Stimulated activated naive B cell treated with anti-CD40 and anti-IgM and Interleukin-4, amounts not matched to agents 10 μg/mL and 1 μg/mL and 100 μg/mL, for 72 hours (primary cell): Measurements from ENCODE around the gene SLC6A6.

ENCODE experiments used
- ATAC-seq, 2 donors: fragments of 150-1000 bp; cut with Tn5 transposase; replicated peaks; 2 replicates each; pipeline ENCODE4 v1.10.0; 2021; ENCODE audit warnings: moderate library complexity in 1 of 2
- DNase-seq: peaks from one replicate; pipeline ENCODE4 v3.0.0; 2021
- H3K27ac Mint-ChIP-seq: one replicate; pipeline ENCODE4 v1.8.0; 2022; ENCODE audit warnings: mild to moderate bottlenecking, mixed read lengths
- H3K27me3 Mint-ChIP-seq, 2 donors: one replicate each; pipeline ENCODE4 v1.8.0; 2022; ENCODE audit warnings: mixed read lengths in 2 of 2
- H3K36me3 Mint-ChIP-seq, 2 donors: one replicate each; pipeline ENCODE4 v1.8.0; 2022; ENCODE audit warnings: mixed read lengths in 2 of 2, mild to moderate bottlenecking in 1 of 2
- H3K4me1 Mint-ChIP-seq, 2 donors: one replicate each; pipeline ENCODE4 v1.8.0; 2022; ENCODE audit warnings: mixed read lengths in 2 of 2, mild to moderate bottlenecking in 1 of 2
- H3K4me3 Mint-ChIP-seq, 2 donors: one replicate each; pipeline ENCODE4 v1.8.0; 2022; ENCODE audit warnings: mild to moderate bottlenecking in 2 of 2, mixed read lengths in 2 of 2, moderate library complexity in 1 of 2
- H3K9me3 Mint-ChIP-seq, 2 donors: one replicate each; pipeline ENCODE4 v1.8.0; 2022; ENCODE audit warnings: mixed read lengths in 2 of 2, mild to moderate bottlenecking in 1 of 2

Gene SLC6A6

GRCh38 chr3:14459787-14460186, 57.4 kb downstream of the SLC6A6 start:
- no peak for DNase-seq
- peaks cover 44 to 68% of the 10 kb centered on the region in 2 donors for H3K36me3 Mint-ChIP-seq

GRCh38 chr3:14460342-14461005, 58.1 kb downstream of the SLC6A6 start:
- no peak for ATAC-seq
- Mint-ChIP-seq H3K9me3 (no peaks in the 10 kb centered on the region), H3K27me3 (no peaks in the 10 kb centered on the region), H3K27ac (no peak overlapping the region), H3K36me3 (peaks cover 37 to 61% of the 10 kb centered on the region in 2 donors), H3K4me1 (peaks cover 18 to 24% of the 10 kb centered on the region in 2 donors), H3K4me3 (no peak overlapping the region)
- DNase-seq, result no peak

More at GRCh38 chr3:14459787-14460186, 57.4 kb downstream of the SLC6A6 start:
- no peak overlapping the region for H3K27ac Mint-ChIP-seq
- no peak for ATAC-seq
- peaks cover 19 to 25% of the 10 kb centered on the region in 2 donors for H3K4me1 Mint-ChIP-seq
- no peaks in the 10 kb centered on the region for H3K9me3 Mint-ChIP-seq
- H3K4me3 Mint-ChIP-seq, result no peak overlapping the region
- H3K27me3 Mint-ChIP-seq, result no peaks in the 10 kb centered on the region

- H3K4me3 Mint-ChIP-seq, result no peak overlapping the region
- H3K27ac Mint-ChIP-seq, result no peak overlapping the region
- no peaks in the 10 kb centered on the region for H3K27me3 Mint-ChIP-seq
- ATAC-seq (no peak), DNase-seq (no peak)
- peaks cover 37 to 56% of the 10 kb centered on the region in 2 donors for H3K36me3 Mint-ChIP-seq
- peaks cover 18 to 24% of the 10 kb centered on the region in 2 donors for H3K4me1 Mint-ChIP-seq
- H3K9me3 Mint-ChIP-seq, result no peaks in the 10 kb centered on the region
These were observed 58.8 kb downstream of the SLC6A6 start for GRCh38 chr3:14461006-14461747.

GRCh38 chr3:14461748-14462324, 59.4 kb downstream of the SLC6A6 start:
- H3K27ac Mint-ChIP-seq, result peak overlapping the region; percentile 76
- DNase-seq (peak; percentile 7), ATAC-seq (peak; percentile 68 to 75)

GRCh38 chr3:14462738-14463137, 60.3 kb downstream of the SLC6A6 start:
- H3K27ac Mint-ChIP-seq, result peak overlapping the region; percentile 69

More at GRCh38 chr3:14461748-14462324, 59.4 kb downstream of the SLC6A6 start:
- H3K36me3 Mint-ChIP-seq, result peaks cover 40 to 55% of the 10 kb centered on the region in 2 donors
- H3K4me3 Mint-ChIP-seq, result no peak overlapping the region
- H3K27me3 Mint-ChIP-seq, result no peaks in the 10 kb centered on the region
- H3K9me3 Mint-ChIP-seq, result no peaks in the 10 kb centered on the region
- H3K4me1 Mint-ChIP-seq, result peaks cover 18 to 24% of the 10 kb centered on the region in 2 donors

GRCh38 chr3:14463330-14464140, 61.1 kb downstream of the SLC6A6 start:
- no peak for DNase-seq
- H3K4me1 Mint-ChIP-seq, result peaks cover 21 to 31% of the 10 kb centered on the region in 2 donors
- no peaks in the 10 kb centered on the region for H3K9me3 Mint-ChIP-seq
- H3K36me3 Mint-ChIP-seq, result peaks cover 43 to 54% of the 10 kb centered on the region in 2 donors
- no peak overlapping the region for H3K4me3 Mint-ChIP-seq
- no peak for ATAC-seq
- no peak overlapping the region for H3K27ac Mint-ChIP-seq
- no peaks in the 10 kb centered on the region for H3K27me3 Mint-ChIP-seq

More at GRCh38 chr3:14462738-14463137, 60.3 kb downstream of the SLC6A6 start:
- Mint-ChIP-seq H3K4me1 (peaks cover 20 to 26% of the 10 kb centered on the region in 2 donors), H3K9me3 (no peaks in the 10 kb centered on the region), H3K36me3 (peaks cover 42 to 51% of the 10 kb centered on the region in 2 donors), H3K27me3 (no peaks in the 10 kb centered on the region), H3K4me3 (no peak overlapping the region)
- no peak for ATAC-seq
- DNase-seq, result no peak

- peaks cover 42 to 53% of the 10 kb centered on the region in 2 donors for H3K36me3 Mint-ChIP-seq
These were observed 61.7 kb downstream of the SLC6A6 start for GRCh38 chr3:14464141-14464465.

GRCh38 chr3:14464521-14464920, 62.1 kb downstream of the SLC6A6 start:
- no peak overlapping the region for H3K4me3 Mint-ChIP-seq
- H3K27ac Mint-ChIP-seq, result no peak overlapping the region
- H3K9me3 Mint-ChIP-seq, result no peaks in the 10 kb centered on the region
- ATAC-seq (no peak), DNase-seq (no peak)
- no peaks in the 10 kb centered on the region for H3K27me3 Mint-ChIP-seq
- H3K36me3 Mint-ChIP-seq, result peaks cover 42 to 51% of the 10 kb centered on the region in 2 donors
- H3K4me1 Mint-ChIP-seq, result peaks cover 18 to 31% of the 10 kb centered on the region in 2 donors

More at GRCh38 chr3:14464141-14464465, 61.7 kb downstream of the SLC6A6 start:
- H3K4me1 Mint-ChIP-seq, result peaks cover 19 to 31% of the 10 kb centered on the region in 2 donors
- ATAC-seq (no peak), DNase-seq (no peak)
- H3K4me3 Mint-ChIP-seq, result no peak overlapping the region
- no peak overlapping the region for H3K27ac Mint-ChIP-seq
- H3K9me3 Mint-ChIP-seq, result no peaks in the 10 kb centered on the region
- H3K27me3 Mint-ChIP-seq, result no peaks in the 10 kb centered on the region

GRCh38 chr3:14465425-14465824, 63.0 kb downstream of the SLC6A6 start:
- H3K27ac Mint-ChIP-seq, result no peak overlapping the region
- H3K4me3 Mint-ChIP-seq, result no peak overlapping the region

GRCh38 chr3:14466179-14466903, 63.9 kb downstream of the SLC6A6 start:
- Mint-ChIP-seq H3K36me3 (peaks cover 41 to 53% of the 10 kb centered on the region in 2 donors), H3K4me1 (peaks cover 13 to 23% of the 10 kb centered on the region in 2 donors), H3K27me3 (no peaks in the 10 kb centered on the region), H3K9me3 (no peaks in the 10 kb centered on the region), H3K4me3 (no peak overlapping the region), H3K27ac (no peak overlapping the region)
- ATAC-seq (no peak), DNase-seq (no peak)

More at GRCh38 chr3:14465425-14465824, 63.0 kb downstream of the SLC6A6 start:
- Mint-ChIP-seq H3K4me1 (peaks cover 16 to 25% of the 10 kb centered on the region in 2 donors), H3K27me3 (no peaks in the 10 kb centered on the region), H3K9me3 (no peaks in the 10 kb centered on the region), H3K36me3 (peaks cover 43 to 53% of the 10 kb centered on the region in 2 donors)
- ATAC-seq (no peak), DNase-seq (no peak)

GRCh38 chr3:14467814-14468620, 65.6 kb downstream of the SLC6A6 start:
- H3K27me3 Mint-ChIP-seq, result no peaks in the 10 kb centered on the region
- no peaks in the 10 kb centered on the region for H3K9me3 Mint-ChIP-seq
- ATAC-seq, result peak; percentile 58 to 68
- H3K4me1 Mint-ChIP-seq, result peaks cover 10 to 16% of the 10 kb centered on the region in 2 donors
- peak; percentile 5 for DNase-seq
- H3K27ac Mint-ChIP-seq, result no peak overlapping the region
- H3K36me3 Mint-ChIP-seq, result peaks cover 39 to 54% of the 10 kb centered on the region in 2 donors
- H3K4me3 Mint-ChIP-seq, result no peak overlapping the region

- Mint-ChIP-seq H3K4me3 (no peak overlapping the region), H3K27me3 (no peaks in the 10 kb centered on the region), H3K9me3 (no peaks in the 10 kb centered on the region), H3K27ac (no peak overlapping the region), H3K4me1 (peaks cover 10 to 16% of the 10 kb centered on the region in 2 donors), H3K36me3 (peaks cover 41 to 56% of the 10 kb centered on the region in 2 donors)
- no peak for ATAC-seq
- DNase-seq, result no peak
These were observed 66.2 kb downstream of the SLC6A6 start for GRCh38 chr3:14468621-14468981.

- peaks cover 45 to 59% of the 10 kb centered on the region in 2 donors for H3K36me3 Mint-ChIP-seq
- H3K9me3 Mint-ChIP-seq, result no peaks in the 10 kb centered on the region
- H3K4me3 Mint-ChIP-seq, result no peak overlapping the region
- ATAC-seq (no peak), DNase-seq (no peak)
- peaks cover 10 to 16% of the 10 kb centered on the region in 2 donors for H3K4me1 Mint-ChIP-seq
- no peaks in the 10 kb centered on the region for H3K27me3 Mint-ChIP-seq
- H3K27ac Mint-ChIP-seq, result no peak overlapping the region
These were observed 68.1 kb downstream of the SLC6A6 start for GRCh38 chr3:14470461-14470860.
